ENCODE results near the gene GAP43. TPM values are rescaled to one million over a fixed set of nuclear protein-coding genes. Genes with fewer than 3 reads are reported as not detected.
A peak's percentile ranks its signal among the peaks of the same experiment; 100 is the strongest.

Gene GAP43
- total and polyA plus RNA-seq, 2 of the 4 experiments (the other 2 are of a cell fraction) = 0.36 to 0.51 TPM

GRCh38 chr3:115658337-115659181 is 35.2 kb downstream of the GAP43 start:
- POLR2A ChIA-PET (ENCODE audit: unreplicated experiment) = interaction anchor here (0.6 kb wide), 1 partner anchor 8 kb away, joined by 3 read pairs; no protein-coding TSS in a partner anchor
- in situ Hi-C loops (cut with MboI; ENCODE audit: low sequenced_read_pairs) = no loop called here

More at GRCh38 chr3:115658337-115659181, 35.2 kb downstream of the GAP43 start:
- H4K20me1 ChIP-seq (ENCODE audit: insufficient read depth, low read length) = no peaks in the 10 kb centered on the region
- peak overlapping the region; percentile 98 for H3K9ac ChIP-seq (ENCODE audit: low read depth, low read length)
- peak overlapping the region; percentile 91 for H3K23ac ChIP-seq (ENCODE audit: low read depth, low read length)
- H3K4me3 ChIP-seq (ENCODE audit: insufficient read depth, low read depth, low read length) = peak overlapping the region; percentile 48
- peak overlapping the region; percentile 71 for H2AK9ac ChIP-seq (replicated peaks; ENCODE audit: low read depth, low read length, poor library complexity)
- peak overlapping the region; percentile 95 for H4K5ac ChIP-seq (ENCODE audit: low read depth, low read length)
- H3K4ac ChIP-seq (ENCODE audit: low read depth, low read length) = peak overlapping the region; percentile 91
- ATAC-seq (ENCODE audit: low read depth) = peak; percentile 85
- peak overlapping the region; percentile 22; the same call in 1 of the 2 replicates for H2AK5ac ChIP-seq (ENCODE audit: low read depth, low read length)
- no peaks in the 10 kb centered on the region for H3K9me1 ChIP-seq (ENCODE audit: insufficient read depth, low read length)
- intact Hi-C loops (cut with micrococcal nuclease) (no loop called here), dilution Hi-C loops (cut with HindIII; ENCODE audit: low sequenced_read_pairs, unreplicated experiment) (no loop called here)
- no peaks in the 10 kb centered on the region for H3K9me3 ChIP-seq (ENCODE audit: control insufficient read depth, insufficient read depth, low read length)
- peak overlapping the region; percentile 90 for H2BK15ac ChIP-seq (ENCODE audit: low read depth, low read length)
- peak overlapping the region; percentile 95 for H3K18ac ChIP-seq (ENCODE audit: low read depth, low read length)
- H3K27me3 ChIP-seq (ENCODE audit: control insufficient read depth, insufficient read depth, low read length) = no peaks in the 10 kb centered on the region
- H2AFZ ChIP-seq (replicated peaks; ENCODE audit: low read length, poor library complexity) = peak overlapping the region; percentile 89
- no peaks in the 10 kb centered on the region for H3K36me3 ChIP-seq (ENCODE audit: control insufficient read depth, insufficient read depth, low read length)
- DNase-seq = peak; percentile 82
- H3K27ac ChIP-seq (ENCODE audit: insufficient read depth, low read length) = peak overlapping the region; percentile 95
- peak overlapping the region; percentile 95 for H3K14ac ChIP-seq (replicated peaks; ENCODE audit: low read depth, low read length)
- H3K4me2 ChIP-seq (ENCODE audit: low read depth, low read length) = peak overlapping the region; percentile 85
- peak overlapping the region; percentile 72 for H2BK20ac ChIP-seq (ENCODE audit: low read depth, low read length)
- no peaks in the 10 kb centered on the region for H3K79me1 ChIP-seq (ENCODE audit: low read depth in 1 of 2, low read length in 2 of 2)
- BruUV-seq (replicated peaks) = no TSS peak
- WGBS, 2 experiments (ENCODE audit: extremely low coverage in 2 of 2, insufficient read length in 1 of 2) = 2% methylated on average over 9 of the region's 58 CpGs; no CpG with 5 or more reads in 1 of the 2 experiments
- peak overlapping the region; percentile 93 to 96 for H4K8ac ChIP-seq (ENCODE audit: low read depth in 2 of 2, low read length in 2 of 2)
- H3K4me1 ChIP-seq (ENCODE audit: control insufficient read depth, insufficient read depth, low read length) = peaks cover 9% of the 10 kb centered on the region
- peak overlapping the region; percentile 77 for H2BK5ac ChIP-seq (ENCODE audit: low read depth, low read length, poor library complexity, severe bottlenecking)
- CTCF ChIA-PET = interaction anchor here (0.6 kb wide), 1 partner anchor 90 kb away, joined by 5 read pairs; no protein-coding TSS in a partner anchor
- peak; percentile 94 for TF ChIP-seq MAZ (IDR thresholded peaks at IDR 0.05; ENCODE audit: borderline replicate concordance, low read depth, low read length)
- no peak for TF ChIP-seq RCOR1 (IDR thresholded peaks at IDR 0.05; ENCODE audit: insufficient replicate concordance, low read length)
- no peak for TF ChIP-seq NFE2L2 (IDR thresholded peaks at IDR 0.05; ENCODE audit: low read depth, low read length)
- 0 out of 2 replicates have a peak, but pooled peaks have one; percentile 18 for TF ChIP-seq CHD1 (IDR thresholded peaks at IDR 0.05; ENCODE audit: low read depth, low read length)
- TF ChIP-seq POLR2A (IDR thresholded peaks at IDR 0.05; ENCODE audit: low read depth, low read length) = peak; percentile 78
- peak overlapping the region; percentile 80 for H2BK120ac ChIP-seq (ENCODE audit: low read depth, low read length)
- peak overlapping the region; percentile 98 for H3K56ac ChIP-seq (ENCODE audit: extremely low read depth, insufficient read depth, low read length)
- H4K91ac ChIP-seq (ENCODE audit: insufficient read depth, low read depth, low read length) = peak overlapping the region; percentile 98
